PFSK-1 (cell line): ENCODE results near the gene SPECC1.

Source experiments
- FOXP2 ChIP-seq: optimal IDR thresholded peaks from 2 replicates; pipeline ENCODE3; 2011; ENCODE audit warnings: borderline replicate concordance, control low read depth, inconsistent platforms; ENCODE audit not compliant: insufficient read depth; ENCODE audit errors: extremely low read length, extremely low read depth
- POLR2AphosphoS5 ChIP-seq: IDR thresholded peaks from 2 replicates; pipeline ENCODE4 v1.6.1; 2012; ENCODE audit warnings: low read depth, mild to moderate bottlenecking, control low read depth, low read length, moderate library complexity
- REST ChIP-seq, 2 experiments: IDR thresholded peaks; 2 replicates each; pipeline versions ENCODE4 v1.6.1 to v1.8.0; 2011 to 2012; ENCODE audit warnings: low read depth in 2 of 2, low read length in 2 of 2, control low read depth in 1 of 2, inconsistent platforms in 1 of 2, mild to moderate bottlenecking in 1 of 2, moderate library complexity in 1 of 2; ENCODE audit not compliant: insufficient read depth in 1 of 2
- SIN3A ChIP-seq: IDR thresholded peaks from 2 replicates; pipeline ENCODE4 v1.6.1; 2012; ENCODE audit warnings: mild to moderate bottlenecking, low read length, moderate library complexity, borderline replicate concordance; ENCODE audit not compliant: insufficient read depth
- TAF1 ChIP-seq: IDR thresholded peaks from 2 replicates; pipeline ENCODE4 v1.6.1; 2012; ENCODE audit warnings: low read length, control low read depth, borderline replicate concordance; ENCODE audit not compliant: insufficient read depth

Gene SPECC1

GRCh38 chr17:20154286-20155000, 145.3 kb downstream of the SPECC1 start:
- TF ChIP-seq SIN3A (no peak), TAF1 (no peak), REST (IDR thresholded peaks at IDR 0.05; ENCODE audit: insufficient read depth in 1 of 2, low read depth in 2 of 2, low read length in 2 of 2) (no peak), FOXP2 (no peak), POLR2AphosphoS5 (no peak)

- TF ChIP-seq REST (IDR thresholded peaks at IDR 0.05; ENCODE audit: insufficient read depth in 1 of 2, low read depth in 2 of 2, low read length in 2 of 2) (no peak), SIN3A (no peak), FOXP2 (no peak), TAF1 (no peak), POLR2AphosphoS5 (no peak)
Observed at GRCh38 chr17:20155258-20156195, 146.4 kb downstream of the SPECC1 start.

- TF ChIP-seq FOXP2 = no peak
- no peak for TF ChIP-seq SIN3A
- no peak for TF ChIP-seq POLR2AphosphoS5
Observed at GRCh38 chr17:20156196-20157000, 147.2 kb downstream of the SPECC1 start.

- TF ChIP-seq SIN3A (no peak), TAF1 (no peak), POLR2AphosphoS5 (no peak), FOXP2 (no peak), REST (IDR thresholded peaks at IDR 0.05; ENCODE audit: insufficient read depth in 1 of 2, low read depth in 2 of 2, low read length in 2 of 2) (no peak)
Observed at GRCh38 chr17:20157001-20157310, 147.8 kb downstream of the SPECC1 start.

- no peak for TF ChIP-seq REST (IDR thresholded peaks at IDR 0.05; ENCODE audit: insufficient read depth in 1 of 2, low read depth in 2 of 2, low read length in 2 of 2)
- no peak for TF ChIP-seq POLR2AphosphoS5
- TF ChIP-seq TAF1 = no peak
- TF ChIP-seq SIN3A = no peak
- TF ChIP-seq FOXP2 = no peak
Observed at GRCh38 chr17:20158580-20158979, 149.4 kb downstream of the SPECC1 start.
